K562 (cell line): ENCODE results near the gene SUSD5. TPM values are rescaled to one million over a fixed set of nuclear protein-coding genes. Genes with fewer than 3 reads are reported as not detected.

Experiments used
- ATAC-seq: fragments of 200-7000 bp; cut with Tn5 transposase; 3 replicates; pipeline ENCODE4 v1.9.1; 2020; ENCODE audit warnings: moderate library complexity
- BruUV-seq: library from RNA; stranded (reverse); fragments of 400-500 nt; replicated peaks from 2 replicates; lab custom pipeline; 2021; lab: Mats Ljungman, UMichigan
- CTCF ChIA-PET: fragments of 300-600 bp; formaldehyde crosslinking; extraction: SDS; loops from one replicate; lab custom pipeline; 2021; ENCODE audit warnings: low intra/inter-chr PET ratio; lab: Yijun Ruan, JAX
- POLR2A ChIA-PET: fragments of 300-600, 350-650 bp; sonication (Branson Sonifier 250); formaldehyde crosslinking; extraction: SDS; loops from one replicate; lab custom pipeline; 2021; ENCODE audit warnings: antibody characterized with exemption, inconsistent platforms; lab: Yijun Ruan, JAX
- DNase-seq, 4 experiments: peaks; one replicate each; pipeline versions ENCODE4 v3.0.0 to v3.0.0-alpha.2; 2011 to 2018; ENCODE audit warnings: low spot score in 3 of 4, mixed read lengths in 3 of 4; ENCODE audit errors: extremely low read depth in 1 of 4
- FAIRE-seq: peaks from 2 replicates; lab custom pipeline; 2011; peaks lifted over from hg19 to GRCh38; lab: Jason Lieb, UNC
- H2AFZ ChIP-seq: 2 replicates; pipeline ENCODE4 v1.6.0; 2011; ENCODE audit warnings: low read depth, low read length, control low read depth, inconsistent platforms
- H3K27ac ChIP-seq: fragments of 200-600 bp; 3 replicates; pipeline ENCODE4 v1.8.0; 2011; ENCODE audit warnings: low read depth, mild to moderate bottlenecking, control low read depth, inconsistent platforms, low read length, moderate library complexity, mixed read lengths; ENCODE audit errors: extremely low read depth
- H3K27me3 ChIP-seq, 2 experiments: fragments of 300-600 bp in 1 of 2; 2 replicates in 1 of 2; 3 replicates in 1 of 2; pipeline versions ENCODE4 v1.6.0 to v1.8.0; 2011; ENCODE audit warnings: inconsistent platforms in 2 of 2, low read length in 2 of 2, mild to moderate bottlenecking in 1 of 2, mixed read lengths in 1 of 2, moderate library complexity in 1 of 2; ENCODE audit not compliant: control insufficient read depth in 2 of 2, insufficient read depth in 2 of 2
- H3K36me3 ChIP-seq: fragments of 300-600 bp; 3 replicates; pipeline ENCODE4 v1.8.0; 2011; ENCODE audit warnings: mild to moderate bottlenecking, low read length, inconsistent platforms; ENCODE audit not compliant: control insufficient read depth, insufficient read depth
- H3K4me1 ChIP-seq, 2 experiments: fragments of 200-600 bp in 1 of 2; replicated peaks in 1 of 2; 2 replicates in 1 of 2; 3 replicates in 1 of 2; pipeline versions ENCODE4 v1.5.1 to v1.8.0; 2011; ENCODE audit warnings: inconsistent platforms in 2 of 2, low read length in 2 of 2, mild to moderate bottlenecking in 1 of 2, mixed read lengths in 1 of 2, moderate library complexity in 1 of 2; ENCODE audit not compliant: control insufficient read depth in 2 of 2, insufficient read depth in 2 of 2
- H3K4me2 ChIP-seq: 2 replicates; pipeline ENCODE4 v1.6.1; 2011; ENCODE audit warnings: low read length, control low read depth, inconsistent platforms, mixed read lengths; ENCODE audit not compliant: insufficient read depth
- H3K4me3 ChIP-seq: fragments of 200-600 bp; sonication (generic), shearing (Covaris generic); 2 replicates; pipeline ENCODE4 v1.5.1; 2016; ENCODE audit warnings: control low read depth, inconsistent platforms
- H3K79me2 ChIP-seq: fragments of 200-600 bp; 3 replicates; pipeline ENCODE4 v1.8.0; 2011; ENCODE audit warnings: low read length, inconsistent platforms; ENCODE audit not compliant: control insufficient read depth, insufficient read depth
- H3K9ac ChIP-seq, 2 experiments: 2 replicates each; pipeline versions ENCODE4 v1.6.0 to v1.6.1; 2011; ENCODE audit warnings: low read depth in 2 of 2, low read length in 2 of 2, control low read depth in 1 of 2, inconsistent platforms in 1 of 2, mild to moderate bottlenecking in 1 of 2, mixed read lengths in 1 of 2; ENCODE audit not compliant: insufficient read depth in 1 of 2
- H3K9me1 ChIP-seq: one replicate; pipeline ENCODE4 v1.6.0; 2011; ENCODE audit warnings: inconsistent platforms, mild to moderate bottlenecking, low read length, moderate library complexity; ENCODE audit not compliant: control insufficient read depth, insufficient read depth
- H3K9me3 ChIP-seq: replicated peaks from 2 replicates; pipeline ENCODE4 v1.5.1; 2011; ENCODE audit warnings: low read depth, low read length, inconsistent platforms; ENCODE audit not compliant: control insufficient read depth, insufficient read depth
- H4K20me1 ChIP-seq: replicated peaks from 2 replicates; pipeline ENCODE4 v1.6.1; 2011; ENCODE audit warnings: low read length, inconsistent platforms, mixed read lengths; ENCODE audit not compliant: control insufficient read depth, insufficient read depth
- CBFA2T2 ChIP-seq: fragments of 450-650 bp; conservative IDR thresholded peaks from 2 replicates; pipeline ENCODE4 v1.6.1; 2017; ENCODE audit warnings: mild to moderate bottlenecking
- PHB ChIP-seq: fragments of 250-450 bp; sonication (Bioruptor Pico); IDR thresholded peaks from 2 replicates; pipeline ENCODE4 v1.5.0; 2021
- RAD51 ChIP-seq: fragments of 450-650 bp; IDR thresholded peaks from 2 replicates; pipeline ENCODE4 v1.7.1; 2016; ENCODE audit warnings: low read depth, mild to moderate bottlenecking, borderline replicate concordance
- TFE3 ChIP-seq: fragments of 450-650 bp; formaldehyde crosslinking; IDR thresholded peaks from 2 replicates; pipeline ENCODE4 v1.4.0; 2020; ENCODE audit warnings: mild to moderate bottlenecking, mixed read lengths
- TOE1 ChIP-seq, 2 experiments: fragments of 450-650 bp in 1 of 2; sonication (generic) in 1 of 2; formaldehyde crosslinking in 1 of 2; IDR thresholded peaks; 2 replicates each; pipeline versions ENCODE4 v1.7.1 to v1.8.0; 2016 to 2022; ENCODE audit warnings: borderline replicate concordance in 2 of 2, mild to moderate bottlenecking in 2 of 2, antibody characterized with exemption in 1 of 2, inconsistent platforms in 1 of 2, low read depth in 1 of 2, missing genetic modification reagents in 1 of 2, moderate library complexity in 1 of 2
- TRIM25 ChIP-seq: fragments of 450-650 bp; IDR thresholded peaks from 2 replicates; pipeline ENCODE4 v1.7.0; 2016; ENCODE audit warnings: borderline replicate concordance
- USF2 ChIP-seq: sonication (generic); formaldehyde crosslinking; IDR thresholded peaks from 2 replicates; pipeline ENCODE4 v1.5.0; 2020; ENCODE audit warnings: missing genetic modification reagents
- ZC3H8 ChIP-seq: fragments of 450-650 bp; IDR thresholded peaks from 2 replicates; pipeline ENCODE4 v1.6.1; 2017
- ZNF778 ChIP-seq: fragments of 450-650 bp; formaldehyde crosslinking; IDR thresholded peaks from 2 replicates; pipeline ENCODE4 v1.4.0; 2020; ENCODE audit warnings: mild to moderate bottlenecking, moderate library complexity
- WGBS: fragments of 100-300 bp; shearing (Covaris generic); methylation state at CpG from one replicate; pipeline ENCODE4 v1.1.6; 2016; ENCODE audit warnings: low coverage, mixed read lengths; ENCODE audit not compliant: insufficient coverage; ENCODE audit errors: missing lambda C conversion rate; 5-methylcytosine and 5-hydroxymethylcytosine counted together
- in situ Hi-C: fragments of 300-500 bp; cut with MboI; formaldehyde crosslinking; loops from 4 replicates; pipeline ENCODE4 v1.15.0; 2018; ENCODE audit warnings: inconsistent platforms, mixed read lengths
- intact Hi-C: fragments of 100-400 bp; cut with micrococcal nuclease; formaldehyde crosslinking; loops from 2 replicates; pipeline ENCODE4 v1.14.2; 2022
- polyA plus RNA-seq, 8 experiments: library from polyadenylated mRNA; depleted of rRNA in 4 of 8; stranded (reverse) in 5 of 8; unstranded in 3 of 8; fragments of >200 nt; fragmentation: Nextera tagmentation in 2 of 8; fragmentation: Illumina TruSeq in 1 of 8; extraction: Ambion mirVana in 2 of 8; extraction: Trizol in 1 of 8; gene quantifications; 2 replicates each; pipeline versions ENCODE4 v1.2.1 to v1.2.3, GENCODE V29; 2011 to 2014; ENCODE audit warnings: inconsistent platforms in 1 of 8, missing spikeins in 1 of 8
- total RNA-seq, 7 experiments: library from RNA; depleted of rRNA in 6 of 7; stranded (reverse); fragments of >200 nt in 6 of 7; fragmentation: Illumina TruSeq in 2 of 7; extraction: Trizol in 2 of 7; gene quantifications; 2 replicates each; pipeline versions ENCODE4 v1.2.1 to v1.2.3, GENCODE V29; 2011 to 2021; ENCODE audit warnings: low replicate concordance in 1 of 7

Gene SUSD5
- total and polyA plus RNA-seq, 9 of the 15 experiments (the other 6 are each of a cell fraction or from before 2014, with no cell fraction given) = not detected

GRCh38 chr3:33231756-33232465 is 13.3 kb upstream of the SUSD5 start:
- 2% methylated on average over 5 of the region's 5 CpGs for WGBS
- H3K9ac ChIP-seq = no peak overlapping the region
- no peaks in the 10 kb centered on the region for H3K36me3 ChIP-seq
- H3K79me2 ChIP-seq = no peaks in the 10 kb centered on the region
- H3K9me1 ChIP-seq = no peaks in the 10 kb centered on the region
- CTCF ChIA-PET = no interaction called here
- H3K9me3 ChIP-seq = no peaks in the 10 kb centered on the region
- H2AFZ ChIP-seq = no peak overlapping the region
- H3K4me3 ChIP-seq = no peak overlapping the region
- no TSS peak for BruUV-seq
- no peak overlapping the region for H3K4me2 ChIP-seq
- H3K27ac ChIP-seq = no peak overlapping the region
- H3K4me1 ChIP-seq = peaks cover 0 to 3% of the 10 kb centered on the region in 2 experiments; a peak in 1 of 5 replicates
- FAIRE-seq (no peak), DNase-seq (no peak)
- TF ChIP-seq ZC3H8 = no peak
- TF ChIP-seq PHB (CRISPR knock-in tag) = no peak
- TF ChIP-seq, all 486 proteins: peak for 0
- Histone ChIP-seq H3K27me3 (peaks cover 7 to 8% of the 10 kb centered on the region in 2 experiments; a peak in 2 of 5 replicates), H4K20me1 (0 out of 2 replicates have a peak, but pooled peaks cover 4% of the 10 kb centered on the region)
- POLR2A ChIA-PET = no interaction called here
- no peak for ATAC-seq
- intact Hi-C loops = loop anchor here (10.0 kb wide), 1 partner anchor 287 kb away; no protein-coding TSS in a partner anchor
- in situ Hi-C loops = no loop called here

- H3K9ac ChIP-seq = no peak overlapping the region
- no peak for ATAC-seq
- in situ Hi-C loops = no loop called here
- H3K27me3 ChIP-seq = peaks cover 3 to 7% of the 10 kb centered on the region in 2 experiments; a peak in 1 of 5 replicates
- no peaks in the 10 kb centered on the region for H3K79me2 ChIP-seq
- DNase-seq = no peak
- no peaks in the 10 kb centered on the region for H3K36me3 ChIP-seq
- H3K9me1 ChIP-seq = no peaks in the 10 kb centered on the region
- H3K4me3 ChIP-seq = no peak overlapping the region
- WGBS = 0% methylated on average over 5 of the region's 5 CpGs
- H4K20me1 ChIP-seq = 0 out of 2 replicates have a peak, but pooled peaks cover 4% of the 10 kb centered on the region
- intact Hi-C loops = loop anchor here (10.0 kb wide), 1 partner anchor 285 kb away; no protein-coding TSS in a partner anchor
- peaks cover 0 to 3% of the 10 kb centered on the region in 2 experiments; a peak in 1 of 5 replicates for H3K4me1 ChIP-seq
- H2AFZ ChIP-seq = no peak overlapping the region
- ChIA-PET CTCF (interaction anchor here (0.6 kb wide), 1 partner anchor 621 kb away, joined by 3 read pairs; no protein-coding TSS in a partner anchor), POLR2A (interaction anchor here (0.6 to 1.1 kb wide), 2 partner anchors 11 to 347 kb away, joined by 3 read pairs; partner anchors contain the start of gene SUSD5)
- no TSS peak for BruUV-seq
- H3K9me3 ChIP-seq = no peaks in the 10 kb centered on the region
- FAIRE-seq = no peak
- no peak overlapping the region for H3K27ac ChIP-seq
- no peak overlapping the region for H3K4me2 ChIP-seq
- TF ChIP-seq RAD51 = peak; percentile 86
- peak; percentile 64 for TF ChIP-seq USF2 (CRISPR knock-in tag)
- TF ChIP-seq CBFA2T2 = peak; percentile 55
- peak; percentile 76 for TF ChIP-seq TOE1 (IDR thresholded peaks at IDR 0.05; ENCODE audit: borderline replicate concordance)
- no peak for TF ChIP-seq TOE1 (CRISPR knock-in tag; IDR thresholded peaks at IDR 0.05; ENCODE audit: borderline replicate concordance, low read depth)
- TF ChIP-seq ZNF778 (CRISPR knock-in tag) = no peak
- TF ChIP-seq TRIM25 = no peak
- TF ChIP-seq TFE3 (CRISPR knock-in tag) = peak; percentile 96
These were observed 11.3 kb upstream of the SUSD5 start for GRCh38 chr3:33229947-33230346.
